CD4-positive, alpha-beta T cell (primary cell): ENCODE data around the gene CFAP99. TPM values are rescaled to one million over a fixed set of nuclear protein-coding genes. Genes with fewer than 3 reads are reported as not detected.

ENCODE experiments used
- ATAC-seq: fragments of 200-7000 bp; cut with Tn5 transposase; one replicate; pipeline ENCODE4 v1.10.0; 2022; ENCODE audit warnings: mild to moderate bottlenecking; ENCODE audit not compliant: poor library complexity
- CTCF ChIA-PET: fragments of 350-600 bp; sonication (Branson Sonifier 250); formaldehyde crosslinking; loops from one replicate; lab custom pipeline; 2021; ENCODE audit warnings: antibody characterized with exemption, inconsistent platforms; lab: Charles Lee
- POLR2A ChIA-PET: fragments of 350-600 bp; sonication (Branson Sonifier 250); formaldehyde crosslinking; loops from one replicate; lab custom pipeline; 2021; ENCODE audit warnings: antibody characterized with exemption, inconsistent platforms; lab: Charles Lee
- DNase-seq, 14 experiments: peaks; one replicate each; pipeline ENCODE4 v3.0.0-alpha.2; 2013 to 2020; ENCODE audit warnings: mixed read lengths in 2 of 14
- H3K27ac ChIP-seq, 2 donors: one replicate each; pipeline versions ENCODE4 v1.5.1 to v1.7.0; 2013; ENCODE audit warnings: low read length in 2 of 2, low read depth in 1 of 2, mild to moderate bottlenecking in 1 of 2
- H3K27me3 ChIP-seq, 2 experiments: 1 replicate in 1 of 2; 2 replicates in 1 of 2; pipeline versions ENCODE4 v1.6.1 to v1.7.0; 2013; ENCODE audit warnings: low read length in 2 of 2, control low read depth in 1 of 2, mild to moderate bottlenecking in 1 of 2, moderate library complexity in 1 of 2; ENCODE audit not compliant: insufficient read depth in 2 of 2, control insufficient read depth in 1 of 2
- H3K36me3 ChIP-seq: one replicate; pipeline ENCODE4 v1.6.1; 2013; ENCODE audit warnings: low read length, control low read depth; ENCODE audit not compliant: insufficient read depth
- H3K4me1 ChIP-seq: one replicate; pipeline ENCODE4 v1.6.1; 2013; ENCODE audit warnings: low read length, control low read depth; ENCODE audit not compliant: insufficient read depth
- H3K4me3 ChIP-seq: one replicate; pipeline ENCODE4 v1.5.1; 2013; ENCODE audit warnings: mild to moderate bottlenecking, low read length, moderate library complexity
- H3K9me3 ChIP-seq, 2 experiments: 1 replicate in 1 of 2; 2 replicates in 1 of 2; pipeline versions ENCODE4 v1.6.1 to v1.7.0; 2013; ENCODE audit warnings: low read length in 2 of 2, mild to moderate bottlenecking in 2 of 2, control low read depth in 1 of 2, moderate library complexity in 1 of 2; ENCODE audit not compliant: control insufficient read depth in 1 of 2, insufficient read depth in 1 of 2
- H3K27ac Mint-ChIP-seq: one replicate; pipeline ENCODE4 v1.8.0; 2020; ENCODE audit warnings: mixed read lengths
- H3K27me3 Mint-ChIP-seq: one replicate; pipeline ENCODE4 v1.8.0; 2021; ENCODE audit warnings: mixed read lengths
- H3K36me3 Mint-ChIP-seq: one replicate; pipeline ENCODE4 v1.8.0; 2021; ENCODE audit warnings: low read depth, mixed read lengths
- H3K4me1 Mint-ChIP-seq: one replicate; pipeline ENCODE4 v1.8.0; 2021; ENCODE audit warnings: low read depth, mixed read lengths
- H3K4me3 Mint-ChIP-seq: one replicate; pipeline ENCODE4 v1.8.0; 2020; ENCODE audit warnings: mild to moderate bottlenecking, mixed read lengths
- H3K9me3 Mint-ChIP-seq: one replicate; pipeline ENCODE4 v1.8.0; 2020; ENCODE audit warnings: mixed read lengths
- CTCF ChIP-seq: fragments of 200-600 bp; IDR thresholded peaks from one replicate; pipeline ENCODE4 v1.8.0; 2022; ENCODE audit warnings: antibody characterized with exemption, mild to moderate bottlenecking
- intact Hi-C, 2 experiments: fragments of 100-400 bp; cut with DNase I in 1 of 2; cut with micrococcal nuclease in 1 of 2; formaldehyde crosslinking; loops; one replicate each; pipeline versions ENCODE4 v1.15.1 to v1.9.0; 2023 to 2025; cut with DNase I, micrococcal nuclease
- total RNA-seq, 174 experiments: library from RNA in 2 of 174; stranded (reverse) in 2 of 174; gene quantifications; one replicate each; pipeline ENCODE4 v1.2.3 and lab custom pipeline; 2021 to 2026

Gene CFAP99
- total RNA-seq, 2 experiments from 2014 or later = 0.17 TPM; not detected in 1

DNA sequence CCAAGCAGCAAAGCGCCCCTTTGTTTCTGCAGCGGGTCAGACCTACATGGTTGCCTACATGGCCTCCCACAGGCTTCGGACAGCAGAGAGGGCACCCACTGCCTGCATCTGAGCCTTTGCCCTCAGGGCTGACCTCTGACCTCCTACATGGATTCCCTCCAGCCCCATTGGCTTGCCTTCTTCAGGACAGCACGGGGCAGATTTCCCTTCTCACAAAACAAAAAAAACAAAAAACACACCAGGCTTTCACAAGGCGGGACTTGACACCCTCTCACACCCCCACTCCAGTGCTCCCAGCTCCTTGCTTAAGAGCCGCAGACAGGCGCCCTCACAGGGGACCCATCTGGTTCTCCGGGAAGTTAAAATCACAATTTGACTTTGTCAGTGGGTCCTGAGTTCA is 33.2 kb upstream of the CFAP99 start:
- no peak for TF ChIP-seq CTCF
- intact Hi-C loops = no loop called here
- Histone ChIP-seq H3K4me3 (no peak overlapping the region), H3K9me3 (peaks cover 0 to 4% of the 10 kb centered on the region in 2 experiments), H3K27me3 (no peaks in the 10 kb centered on the region), H3K36me3 (peaks cover 6% of the 10 kb centered on the region), H3K4me1 (peaks cover 20% of the 10 kb centered on the region), H3K27ac (no peak overlapping the region)
- no peak for DNase-seq
- Mint-ChIP-seq H3K36me3 (no peaks in the 10 kb centered on the region), H3K9me3 (no peaks in the 10 kb centered on the region), H3K4me3 (no peak overlapping the region), H3K27me3 (no peaks in the 10 kb centered on the region), H3K27ac (no peak overlapping the region), H3K4me1 (peaks cover 15% of the 10 kb centered on the region)
- POLR2A ChIA-PET = no interaction called here
- CTCF ChIA-PET = interaction anchor here (1.2 kb wide), 1 partner anchor 28 kb away, joined by 3 read pairs; no protein-coding TSS in a partner anchor
- no peak for ATAC-seq

DNA sequence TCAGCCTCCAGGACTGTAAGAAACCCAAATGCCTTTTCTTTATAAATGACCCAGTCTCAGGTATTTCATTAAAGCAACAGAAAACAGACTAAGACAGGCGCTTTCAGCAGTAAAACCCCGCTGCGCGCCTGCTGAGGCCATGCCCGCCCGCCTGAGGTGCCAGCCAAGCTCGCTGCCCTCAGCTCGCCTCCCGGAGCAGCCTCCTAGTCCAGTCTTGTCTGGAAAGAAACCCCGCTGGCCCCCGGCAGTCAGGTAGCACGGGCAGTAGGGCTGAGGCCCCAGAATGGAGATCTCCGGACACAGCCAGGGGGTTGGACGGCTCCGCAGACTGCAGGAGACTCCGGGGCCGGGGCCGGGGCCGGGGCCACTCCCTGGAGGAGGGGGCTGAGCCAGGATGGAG is 32.0 kb upstream of the CFAP99 start:
- Mint-ChIP-seq H3K36me3 (no peaks in the 10 kb centered on the region), H3K4me3 (no peak overlapping the region), H3K4me1 (peaks cover 25% of the 10 kb centered on the region), H3K27me3 (peaks cover 7% of the 10 kb centered on the region), H3K27ac (no peak overlapping the region), H3K9me3 (no peaks in the 10 kb centered on the region)
- intact Hi-C loops = no loop called here
- no peaks in the 10 kb centered on the region for H3K27me3 ChIP-seq
- no peak overlapping the region for H3K27ac ChIP-seq
- no peak for ATAC-seq
- POLR2A ChIA-PET = no interaction called here
- CTCF ChIA-PET = no interaction called here
- H3K4me1 ChIP-seq = peaks cover 23% of the 10 kb centered on the region
- H3K9me3 ChIP-seq = peaks cover 0 to 2% of the 10 kb centered on the region in 2 experiments
- DNase-seq = no peak
- peaks cover 6% of the 10 kb centered on the region for H3K36me3 ChIP-seq
- TF ChIP-seq CTCF = no peak
- H3K4me3 ChIP-seq = no peak overlapping the region

GRCh38 chr4:2387218-2387617 is 31.5 kb upstream of the CFAP99 start:
- POLR2A ChIA-PET = no interaction called here
- peaks cover 7% of the 10 kb centered on the region for H3K27me3 Mint-ChIP-seq

More at GRCh38 chr4:2387218-2387617, 31.5 kb upstream of the CFAP99 start:
- intact Hi-C loops = no loop called here
- Histone ChIP-seq H3K9me3 (no peaks in the 10 kb centered on the region), H3K27ac (no peak overlapping the region), H3K4me3 (no peak overlapping the region), H3K4me1 (peaks cover 23% of the 10 kb centered on the region), H3K27me3 (no peaks in the 10 kb centered on the region), H3K36me3 (peaks cover 6% of the 10 kb centered on the region)
- no peak overlapping the region for H3K27ac Mint-ChIP-seq
- H3K4me1 Mint-ChIP-seq = peaks cover 27% of the 10 kb centered on the region
- no peaks in the 10 kb centered on the region for H3K36me3 Mint-ChIP-seq
- H3K4me3 Mint-ChIP-seq = no peak overlapping the region
- H3K9me3 Mint-ChIP-seq = no peaks in the 10 kb centered on the region
- no peak for DNase-seq
- CTCF ChIA-PET = no interaction called here
- no peak for ATAC-seq
- no peak for TF ChIP-seq CTCF
